Activated CD4-positive, alpha-beta T cell treated with anti-CD3 and anti-CD28 coated beads, Interleukin-2, amount 10 ng/mL, durations not matched to agents 7 days and 5 days (primary cell): ENCODE measurements around the gene GALNT6. TPM values are rescaled to one million over a fixed set of nuclear protein-coding genes. Genes with fewer than 3 reads are reported as not detected.

Experiments
- CTCF ChIA-PET: fragments of 350-600 bp; sonication (Branson Sonifier 250); formaldehyde crosslinking; loops from one replicate; lab custom pipeline; 2021; ENCODE audit warnings: antibody characterized with exemption; lab: Charles Lee
- POLR2A ChIA-PET: fragments of 350-600 bp; sonication (Branson Sonifier 250); formaldehyde crosslinking; loops from one replicate; lab custom pipeline; 2021; ENCODE audit warnings: antibody characterized with exemption; lab: Charles Lee
- DNase-seq: peaks from one replicate; pipeline ENCODE4 v3.0.0-alpha.2; 2020
- H3K27ac Mint-ChIP-seq: one replicate; pipeline ENCODE4 v1.8.0; 2021; ENCODE audit warnings: mild to moderate bottlenecking, moderate library complexity, mixed read lengths
- H3K27me3 Mint-ChIP-seq: one replicate; pipeline ENCODE4 v1.8.0; 2021; ENCODE audit warnings: mixed read lengths
- H3K36me3 Mint-ChIP-seq: one replicate; pipeline ENCODE4 v1.8.0; 2021; ENCODE audit warnings: low read depth, mixed read lengths
- H3K4me1 Mint-ChIP-seq: one replicate; pipeline ENCODE4 v1.8.0; 2021; ENCODE audit warnings: mixed read lengths
- H3K4me3 Mint-ChIP-seq: one replicate; pipeline ENCODE4 v1.8.0; 2021; ENCODE audit warnings: mild to moderate bottlenecking, moderate library complexity, mixed read lengths
- H3K9me3 Mint-ChIP-seq: one replicate; pipeline ENCODE4 v1.8.0; 2021; ENCODE audit warnings: mixed read lengths
- total RNA-seq, 2 experiments: library from RNA; stranded (reverse); gene quantifications; one replicate each; pipeline ENCODE4 v1.2.3, GENCODE V29; 2021

Gene GALNT6
- total RNA-seq, 2 experiments from 2014 or later = 17.5 to 18.9 TPM

GRCh38 chr12:51361161-51362016, 29.8 kb downstream of the GALNT6 start:
- Mint-ChIP-seq H3K4me1 (peaks cover 13% of the 10 kb centered on the region), H3K9me3 (no peaks in the 10 kb centered on the region), H3K27ac (peak overlapping the region; percentile 74), H3K27me3 (no peaks in the 10 kb centered on the region), H3K4me3 (no peak overlapping the region), H3K36me3 (peaks cover 17% of the 10 kb centered on the region)
- ChIA-PET CTCF (interaction anchor here (1.1 to 5.4 kb wide), 3 partner anchors 10 to 20 kb away, joined by 3 to 28 read pairs (median 6); no protein-coding TSS in a partner anchor), POLR2A (no interaction called here)
- DNase-seq = no peak

- no peak for DNase-seq
- POLR2A ChIA-PET = no interaction called here
- peaks cover 5% of the 10 kb centered on the region for H3K4me1 Mint-ChIP-seq
- H3K27ac Mint-ChIP-seq = no peak overlapping the region
- CTCF ChIA-PET = interaction anchor here (1.0 to 5.4 kb wide), 5 partner anchors 8 to 31 kb away, joined by 3 to 28 read pairs (median 6); partner anchors contain the start of gene GALNT6
- no peaks in the 10 kb centered on the region for H3K27me3 Mint-ChIP-seq
- no peaks in the 10 kb centered on the region for H3K9me3 Mint-ChIP-seq
- peaks cover 17% of the 10 kb centered on the region for H3K36me3 Mint-ChIP-seq
- H3K4me3 Mint-ChIP-seq = no peak overlapping the region
Observed at GRCh38 chr12:51360315-51360714, 30.9 kb downstream of the GALNT6 start.

GRCh38 chr12:51359851-51360250, 31.4 kb downstream of the GALNT6 start:
- no peak overlapping the region for H3K27ac Mint-ChIP-seq
- H3K27me3 Mint-ChIP-seq = no peaks in the 10 kb centered on the region
- no peak for DNase-seq
- ChIA-PET CTCF (interaction anchor here (0.7 to 5.4 kb wide), 6 partner anchors 8 to 32 kb away, joined by 3 to 28 read pairs (median 4); partner anchors contain the start of gene GALNT6), POLR2A (no interaction called here)
- no peaks in the 10 kb centered on the region for H3K9me3 Mint-ChIP-seq
- H3K36me3 Mint-ChIP-seq = peaks cover 21% of the 10 kb centered on the region
- no peak overlapping the region for H3K4me3 Mint-ChIP-seq
- peaks cover 5% of the 10 kb centered on the region for H3K4me1 Mint-ChIP-seq

- peaks cover 21% of the 10 kb centered on the region for H3K36me3 Mint-ChIP-seq
- no peaks in the 10 kb centered on the region for H3K9me3 Mint-ChIP-seq
- H3K4me3 Mint-ChIP-seq = no peak overlapping the region
- no peaks in the 10 kb centered on the region for H3K27me3 Mint-ChIP-seq
- no peak for DNase-seq
- POLR2A ChIA-PET = no interaction called here
- CTCF ChIA-PET = interaction anchor here (1.1 to 3.0 kb wide), 2 partner anchors 10 to 107 kb away, joined by 3 to 11 read pairs; no protein-coding TSS in a partner anchor
- H3K4me1 Mint-ChIP-seq = peaks cover 5% of the 10 kb centered on the region
- H3K27ac Mint-ChIP-seq = no peak overlapping the region
Observed at GRCh38 chr12:51358496-51358895, 32.7 kb downstream of the GALNT6 start.

GRCh38 chr12:51357374-51358047, 33.7 kb downstream of the GALNT6 start:
- ChIA-PET CTCF (interaction anchor here (3.0 kb wide), 1 partner anchor 11 kb away, joined by 11 read pairs; no protein-coding TSS in a partner anchor), POLR2A (no interaction called here)
- peaks cover 21% of the 10 kb centered on the region for H3K36me3 Mint-ChIP-seq

GRCh38 chr12:51351913-51352532, 39.2 kb downstream of the GALNT6 start:
- no peak overlapping the region for H3K4me3 Mint-ChIP-seq
- POLR2A ChIA-PET = no interaction called here
- no peak overlapping the region for H3K27ac Mint-ChIP-seq

More at GRCh38 chr12:51357374-51358047, 33.7 kb downstream of the GALNT6 start:
- no peak overlapping the region for H3K27ac Mint-ChIP-seq
- no peak overlapping the region for H3K4me3 Mint-ChIP-seq
- H3K4me1 Mint-ChIP-seq = peaks cover 5% of the 10 kb centered on the region
- no peak for DNase-seq
- H3K9me3 Mint-ChIP-seq = no peaks in the 10 kb centered on the region
- H3K27me3 Mint-ChIP-seq = no peaks in the 10 kb centered on the region

GRCh38 chr12:51349026-51349425, 42.2 kb downstream of the GALNT6 start:
- Mint-ChIP-seq H3K4me1 (no peaks in the 10 kb centered on the region), H3K27me3 (no peaks in the 10 kb centered on the region), H3K9me3 (no peaks in the 10 kb centered on the region), H3K36me3 (no peaks in the 10 kb centered on the region), H3K27ac (no peak overlapping the region), H3K4me3 (no peak overlapping the region)
- DNase-seq = no peak
- ChIA-PET CTCF (interaction anchor here (0.6 to 6.7 kb wide), 4 partner anchors 8 to 80 kb away, joined by 3 to 46 read pairs (median 3); no protein-coding TSS in a partner anchor), POLR2A (interaction anchor here (0.5 kb wide), 1 partner anchor 182 kb away, joined by 3 read pairs; no protein-coding TSS in a partner anchor)

More at GRCh38 chr12:51351913-51352532, 39.2 kb downstream of the GALNT6 start:
- H3K4me1 Mint-ChIP-seq = no peaks in the 10 kb centered on the region
- peaks cover 10% of the 10 kb centered on the region for H3K36me3 Mint-ChIP-seq
- peak; percentile 60 for DNase-seq
- CTCF ChIA-PET = interaction anchor here (0.7 to 6.7 kb wide), 6 partner anchors 10 to 291 kb away, joined by 3 to 46 read pairs (median 8); partner anchors contain the start of gene SMAGP
- no peaks in the 10 kb centered on the region for H3K9me3 Mint-ChIP-seq
- no peaks in the 10 kb centered on the region for H3K27me3 Mint-ChIP-seq

GRCh38 chr12:51348116-51348515, 43.1 kb downstream of the GALNT6 start:
- ChIA-PET CTCF (interaction anchor here (0.6 to 0.9 kb wide), 3 partner anchors 11 to 558 kb away, joined by 3 to 5 read pairs (median 3); no protein-coding TSS in a partner anchor), POLR2A (no interaction called here)
- Mint-ChIP-seq H3K27me3 (no peaks in the 10 kb centered on the region), H3K36me3 (no peaks in the 10 kb centered on the region), H3K4me1 (no peaks in the 10 kb centered on the region), H3K4me3 (no peak overlapping the region), H3K27ac (no peak overlapping the region), H3K9me3 (no peaks in the 10 kb centered on the region)
- DNase-seq = no peak

GRCh38 chr12:51346581-51346980, 44.6 kb downstream of the GALNT6 start, which contains the start of gene CELA1:
Gene CELA1 (minus strand): TSS chr12:51346679. CDS start chr12:51346638, 41 bp downstream.
- no peaks in the 10 kb centered on the region for H3K9me3 Mint-ChIP-seq
- peaks cover 3% of the 10 kb centered on the region for H3K4me1 Mint-ChIP-seq
- ChIA-PET CTCF (no interaction called here), POLR2A (no interaction called here)
- no peak within 1 kb of the TSS for H3K4me3 Mint-ChIP-seq
- no peak within 1 kb of the TSS for H3K27ac Mint-ChIP-seq
- H3K36me3 Mint-ChIP-seq = no peaks in the 10 kb centered on the region
- no peak for DNase-seq
- no peaks in the 10 kb centered on the region for H3K27me3 Mint-ChIP-seq

GRCh38 chr12:51345681-51346080, 45.5 kb downstream of the GALNT6 start:
- H3K4me3 Mint-ChIP-seq = no peak overlapping the region
- peaks cover 10% of the 10 kb centered on the region for H3K4me1 Mint-ChIP-seq
- no peaks in the 10 kb centered on the region for H3K9me3 Mint-ChIP-seq
- no peaks in the 10 kb centered on the region for H3K27me3 Mint-ChIP-seq
- CTCF ChIA-PET = interaction anchor here (0.6 to 1.1 kb wide), 7 partner anchors 9 to 668 kb away, joined by 3 to 5 read pairs (median 3); no protein-coding TSS in a partner anchor
- H3K36me3 Mint-ChIP-seq = no peaks in the 10 kb centered on the region
- no peak for DNase-seq
- POLR2A ChIA-PET = no interaction called here
- no peak overlapping the region for H3K27ac Mint-ChIP-seq

GRCh38 chr12:51343201-51343600, 48.0 kb downstream of the GALNT6 start:
- Mint-ChIP-seq H3K27ac (no peak overlapping the region), H3K9me3 (no peaks in the 10 kb centered on the region), H3K4me1 (peaks cover 10% of the 10 kb centered on the region), H3K4me3 (no peak overlapping the region), H3K36me3 (no peaks in the 10 kb centered on the region), H3K27me3 (no peaks in the 10 kb centered on the region)
- CTCF ChIA-PET = interaction anchor here (3.4 kb wide), 1 partner anchor 12 kb away, joined by 35 read pairs; no protein-coding TSS in a partner anchor
- DNase-seq = no peak
- POLR2A ChIA-PET = no interaction called here

- Mint-ChIP-seq H3K9me3 (no peaks in the 10 kb centered on the region), H3K27me3 (no peaks in the 10 kb centered on the region), H3K36me3 (no peaks in the 10 kb centered on the region), H3K4me1 (peaks cover 10% of the 10 kb centered on the region), H3K27ac (no peak overlapping the region), H3K4me3 (no peak overlapping the region)
- no peak for DNase-seq
- POLR2A ChIA-PET = no interaction called here
- CTCF ChIA-PET = interaction anchor here (0.8 to 3.4 kb wide), 9 partner anchors 10 to 124 kb away, joined by 3 to 46 read pairs (median 8); partner anchors contain the start of genes POU6F1 and SMAGP
Observed at GRCh38 chr12:51342416-51342815, 48.8 kb downstream of the GALNT6 start.
